Neural crest cell (in vitro differentiated cells): ENCODE data around the gene ACSS1. TPM values are rescaled to one million over a fixed set of nuclear protein-coding genes. Genes with fewer than 3 reads are reported as not detected.

Source experiments
- DNase-seq: peaks from one replicate; pipeline ENCODE4 v3.0.0; 2021; ENCODE audit warnings: low read depth, mixed read lengths, low spot score
- H3K27ac Mint-ChIP-seq: one replicate; pipeline ENCODE4 v1.8.0; 2021; ENCODE audit warnings: mild to moderate bottlenecking, mixed read lengths; ENCODE audit not compliant: unreplicated experiment
- H3K27me3 Mint-ChIP-seq: 2 replicates; pipeline ENCODE4 v1.8.0; 2021; ENCODE audit warnings: low read depth, mild to moderate bottlenecking, mixed read lengths
- H3K36me3 Mint-ChIP-seq: 2 replicates; pipeline ENCODE4 v1.8.0; 2021; ENCODE audit warnings: low read depth, mild to moderate bottlenecking, mixed read lengths
- H3K4me1 Mint-ChIP-seq: 2 replicates; pipeline ENCODE4 v1.8.0; 2021; ENCODE audit warnings: mixed read lengths
- H3K4me3 Mint-ChIP-seq: one replicate; pipeline ENCODE4 v1.8.0; 2021; ENCODE audit warnings: mild to moderate bottlenecking, mixed read lengths
- H3K9me3 Mint-ChIP-seq: 2 replicates; pipeline ENCODE4 v1.8.0; 2021; ENCODE audit warnings: mixed read lengths
- CTCF ChIP-seq: fragments of 200-600 bp; sonication (generic); conservative IDR thresholded peaks from 2 replicates; pipeline ENCODE4 v1.5.0; 2021; ENCODE audit warnings: antibody characterized with exemption, mild to moderate bottlenecking
- total RNA-seq: library from RNA; stranded (reverse); gene quantifications from 2 replicates; pipeline ENCODE4 v1.2.1, GENCODE V29; 2021

ACSS1 gene
- total RNA-seq, 1 donor from 2014 or later = 14.0 TPM

- Mint-ChIP-seq H3K27me3 (no peaks in the 10 kb centered on the region), H3K27ac (peak overlapping the region; percentile 39), H3K4me3 (no peak overlapping the region), H3K4me1 (no peaks in the 10 kb centered on the region), H3K36me3 (peaks cover 31% of the 10 kb centered on the region), H3K9me3 (peaks cover 4% of the 10 kb centered on the region)
- no peak for TF ChIP-seq CTCF
- DNase-seq = no peak
These were observed 87.2 kb downstream of the ACSS1 start for GRCh38 chr20:24970754-24971153.

- no peak overlapping the region for H3K4me3 Mint-ChIP-seq
- peaks cover 27% of the 10 kb centered on the region for H3K36me3 Mint-ChIP-seq
- no peaks in the 10 kb centered on the region for H3K27me3 Mint-ChIP-seq
- DNase-seq = no peak
- no peaks in the 10 kb centered on the region for H3K9me3 Mint-ChIP-seq
- TF ChIP-seq CTCF = no peak
- H3K27ac Mint-ChIP-seq = no peak overlapping the region
- H3K4me1 Mint-ChIP-seq = no peaks in the 10 kb centered on the region
These were observed 87.8 kb downstream of the ACSS1 start for GRCh38 chr20:24970030-24970553.

GRCh38 chr20:24969186-24970029 is 88.5 kb downstream of the ACSS1 start:
- H3K9me3 Mint-ChIP-seq = no peaks in the 10 kb centered on the region
- DNase-seq = no peak
- H3K4me1 Mint-ChIP-seq = no peaks in the 10 kb centered on the region
- no peaks in the 10 kb centered on the region for H3K27me3 Mint-ChIP-seq
- H3K36me3 Mint-ChIP-seq = peaks cover 23% of the 10 kb centered on the region
- TF ChIP-seq CTCF = no peak
- no peak overlapping the region for H3K27ac Mint-ChIP-seq
- no peak overlapping the region for H3K4me3 Mint-ChIP-seq

- Mint-ChIP-seq H3K27ac (no peak overlapping the region), H3K27me3 (no peaks in the 10 kb centered on the region), H3K4me3 (no peak overlapping the region), H3K36me3 (peaks cover 18% of the 10 kb centered on the region), H3K4me1 (no peaks in the 10 kb centered on the region), H3K9me3 (no peaks in the 10 kb centered on the region)
- no peak for DNase-seq
- TF ChIP-seq CTCF = no peak
These were observed 89.6 kb downstream of the ACSS1 start for GRCh38 chr20:24968278-24968800.

- TF ChIP-seq CTCF = no peak
- Mint-ChIP-seq H3K27me3 (no peaks in the 10 kb centered on the region), H3K9me3 (no peaks in the 10 kb centered on the region), H3K4me3 (no peak overlapping the region), H3K36me3 (peaks cover 22% of the 10 kb centered on the region), H3K27ac (no peak overlapping the region), H3K4me1 (no peaks in the 10 kb centered on the region)
- no peak for DNase-seq
These were observed 91.5 kb downstream of the ACSS1 start for GRCh38 chr20:24966317-24967012.
